Aorta (tissue), 5 donors: ENCODE results near the gene SPATA32. TPM values are rescaled to one million over a fixed set of nuclear protein-coding genes. Genes with fewer than 3 reads are reported as not detected.

Experiments
- ATAC-seq: fragments of 200-7000 bp; cut with Tn5 transposase; one replicate; pipeline ENCODE4 v1.9.1; 2022; ENCODE audit warnings: moderate library complexity; ENCODE audit not compliant: low FRiP score
- DNase-seq, 2 donors: peaks; one replicate each; pipeline ENCODE4 v3.0.0-alpha.2; 2020
- H3K27ac ChIP-seq, 2 donors: one replicate each; pipeline ENCODE4 v1.5.1; 2013; ENCODE audit warnings: low read length in 2 of 2, mild to moderate bottlenecking in 2 of 2, moderate library complexity in 2 of 2, control low read depth in 1 of 2, inconsistent platforms in 1 of 2, low read depth in 1 of 2
- H3K27me3 ChIP-seq, 2 donors: one replicate each; pipeline ENCODE4 v1.6.1; 2013; ENCODE audit warnings: control low read depth in 1 of 2, low read length in 1 of 2, mild to moderate bottlenecking in 1 of 2, moderate library complexity in 1 of 2; ENCODE audit not compliant: insufficient read depth in 2 of 2, control insufficient read depth in 1 of 2
- H3K36me3 ChIP-seq, 2 donors: one replicate each; pipeline ENCODE4 v1.6.1; 2013; ENCODE audit warnings: control low read depth in 1 of 2, low read length in 1 of 2, mild to moderate bottlenecking in 1 of 2; ENCODE audit not compliant: insufficient read depth in 2 of 2, control insufficient read depth in 1 of 2
- H3K4me1 ChIP-seq, 2 donors: one replicate each; pipeline ENCODE4 v1.6.1; 2013; ENCODE audit warnings: low read length in 2 of 2, control low read depth in 1 of 2, mild to moderate bottlenecking in 1 of 2, moderate library complexity in 1 of 2; ENCODE audit not compliant: insufficient read depth in 2 of 2, control insufficient read depth in 1 of 2
- H3K4me3 ChIP-seq, 2 donors: one replicate each; pipeline ENCODE4 v1.5.1; 2013; ENCODE audit warnings: low read length in 2 of 2, control low read depth in 1 of 2, mild to moderate bottlenecking in 1 of 2
- H3K9me3 ChIP-seq: one replicate; pipeline ENCODE4 v1.6.1; 2013; ENCODE audit warnings: mild to moderate bottlenecking, low read length; ENCODE audit not compliant: control insufficient read depth
- WGBS, 2 donors: extraction: QIAGEN DNeasy Blood & Tissue Kit; methylation state at CpG; one replicate each; pipeline ENCODE4 v1.1.7; 2013; 5-methylcytosine and 5-hydroxymethylcytosine counted together
- intact Hi-C, 2 donors: fragments of 100-400 bp; cut with DNase I; formaldehyde crosslinking; loops; one replicate each; pipeline versions ENCODE4 v1.14.2 to v1.15.0; 2022
- polyA plus RNA-seq, 2 donors: library from polyadenylated mRNA; stranded (reverse); fragments of 200-250 nt; gene quantifications; one replicate each; pipeline ENCODE4 v1.2.3, GENCODE V29; 2013
- total RNA-seq, 2 donors: library from RNA; stranded (reverse); fragmentation: NEBNext Ultra II Directional; extraction: Animal tissue kit (Norgen Biotek cat#: 25700); gene quantifications; one replicate each; pipeline ENCODE4 v1.2.1, GENCODE V29; 2021
- donor health status: healthy with polysubstance abuse.
- donor health status: Bipolar disorder and iron deficiency.
- donor health status: DM: no; HTN: no; CAD: no.
- donor health status: DM: no; HTN: no; CAD: no.
- donor health status: DM: yes; HTN: yes; CAD: no.

The SPATA32 gene
- total and polyA plus RNA-seq, 4 donors = not detected

- Histone ChIP-seq H3K36me3 (no peaks in the 10 kb centered on the region), H3K9me3 (no peaks in the 10 kb centered on the region), H3K4me3 (no peak overlapping the region), H3K27me3 (no peaks in the 10 kb centered on the region), H3K4me1 (no peaks in the 10 kb centered on the region), H3K27ac (no peak overlapping the region)
- ATAC-seq (no peak), DNase-seq (no peak)
- WGBS, 2 donors = 23 to 25% methylated on average over 20 to 21 of the region's 21 CpGs
- intact Hi-C loops = no loop called here
Observed at GRCh38 chr17:45240905-45241327, 21.0 kb downstream of the SPATA32 start.

- H3K27me3 ChIP-seq = no peaks in the 10 kb centered on the region
- H3K27ac ChIP-seq = no peak overlapping the region
- intact Hi-C loops = no loop called here
- DNase-seq (no peak), ATAC-seq (no peak)
- H3K36me3 ChIP-seq = no peaks in the 10 kb centered on the region
- H3K9me3 ChIP-seq = no peaks in the 10 kb centered on the region
- no peaks in the 10 kb centered on the region for H3K4me1 ChIP-seq
- H3K4me3 ChIP-seq = no peak overlapping the region
- WGBS, 2 donors = 95% methylated on average over 7 of the region's 7 CpGs
Observed at GRCh38 chr17:45238155-45238774, 23.6 kb downstream of the SPATA32 start.

GRCh38 chr17:45237686-45238085, 24.2 kb downstream of the SPATA32 start:
- DNase-seq (no peak), ATAC-seq (no peak)
- Histone ChIP-seq H3K36me3 (no peaks in the 10 kb centered on the region), H3K27me3 (no peaks in the 10 kb centered on the region), H3K4me1 (no peaks in the 10 kb centered on the region), H3K27ac (no peak overlapping the region), H3K9me3 (no peaks in the 10 kb centered on the region), H3K4me3 (no peak overlapping the region)
- intact Hi-C loops = no loop called here
- 96 to 98% methylated on average over 2 of the region's 2 CpGs for WGBS, 2 donors

- no peak for DNase-seq
- no peak overlapping the region for H3K27ac ChIP-seq
- no peak for ATAC-seq
- no peaks in the 10 kb centered on the region for H3K9me3 ChIP-seq
- WGBS, 2 donors = 79 to 81% methylated on average over 5 of the region's 5 CpGs
- no peak overlapping the region for H3K4me3 ChIP-seq
- no peaks in the 10 kb centered on the region for H3K4me1 ChIP-seq
- H3K36me3 ChIP-seq = no peaks in the 10 kb centered on the region
- no peaks in the 10 kb centered on the region for H3K27me3 ChIP-seq
- intact Hi-C loops = no loop called here
Observed at GRCh38 chr17:45236282-45236606, 25.6 kb downstream of the SPATA32 start.

GRCh38 chr17:45235416-45236281, 26.2 kb downstream of the SPATA32 start:
- H3K27ac ChIP-seq = no peak overlapping the region
- H3K36me3 ChIP-seq = no peaks in the 10 kb centered on the region
- DNase-seq (peak; percentile 85 to 90), ATAC-seq (no peak)
- no peaks in the 10 kb centered on the region for H3K4me1 ChIP-seq
- H3K9me3 ChIP-seq = no peaks in the 10 kb centered on the region
- intact Hi-C loops = no loop called here
- H3K27me3 ChIP-seq = no peaks in the 10 kb centered on the region
- no peak overlapping the region for H3K4me3 ChIP-seq
- WGBS, 2 donors = 39 to 42% methylated on average over 20 of the region's 20 CpGs

GRCh38 chr17:45234641-45235415, 27.1 kb downstream of the SPATA32 start:
- no peak for ATAC-seq
- 20 to 23% methylated on average over 6 of the region's 6 CpGs for WGBS, 2 donors
- H3K36me3 ChIP-seq = no peaks in the 10 kb centered on the region

GRCh38 chr17:45233423-45233924, 28.4 kb downstream of the SPATA32 start:
- WGBS, 2 donors = 83 to 86% methylated on average over 8 of the region's 8 CpGs
- H3K27ac ChIP-seq = no peak overlapping the region
- no peaks in the 10 kb centered on the region for H3K27me3 ChIP-seq
- no peaks in the 10 kb centered on the region for H3K4me1 ChIP-seq
- H3K9me3 ChIP-seq = no peaks in the 10 kb centered on the region
- DNase-seq (no peak), ATAC-seq (no peak)
- H3K4me3 ChIP-seq = no peak overlapping the region
- no peaks in the 10 kb centered on the region for H3K36me3 ChIP-seq
- intact Hi-C loops = loop anchor here in 1 of 2 donors (5.0 kb wide), 1 partner anchor 34 kb away; no protein-coding TSS in a partner anchor

More at GRCh38 chr17:45234641-45235415, 27.1 kb downstream of the SPATA32 start:
- intact Hi-C loops = loop anchor here in 1 of 2 donors (5.0 kb wide), 1 partner anchor 32 kb away; no protein-coding TSS in a partner anchor
- Histone ChIP-seq H3K27me3 (no peaks in the 10 kb centered on the region), H3K4me3 (no peak overlapping the region), H3K9me3 (no peaks in the 10 kb centered on the region), H3K4me1 (no peaks in the 10 kb centered on the region), H3K27ac (no peak overlapping the region)
- no peak for DNase-seq

- no peak overlapping the region for H3K27ac ChIP-seq
- ATAC-seq = no peak
- H3K27me3 ChIP-seq = no peaks in the 10 kb centered on the region
- WGBS, 2 donors = 92 to 94% methylated on average over 9 of the region's 9 CpGs
- no peaks in the 10 kb centered on the region for H3K4me1 ChIP-seq
- intact Hi-C loops = loop anchor here in 1 of 2 donors (5.0 kb wide), 1 partner anchor 35 kb away; no protein-coding TSS in a partner anchor
- H3K36me3 ChIP-seq = no peaks in the 10 kb centered on the region
- no peaks in the 10 kb centered on the region for H3K9me3 ChIP-seq
- H3K4me3 ChIP-seq = no peak overlapping the region
- no peak for DNase-seq
Observed at GRCh38 chr17:45232514-45233422, 29.1 kb downstream of the SPATA32 start.
